NT2/D1 (cell line): ENCODE data around the gene IDS.
"Not testable (repeated sequence)": the region's sequence is repeated elsewhere in the genome, so short reads cannot be mapped to it uniquely, and the experiment has no call there.

Experiments
- YY1 ChIP-seq: IDR thresholded peaks from 2 replicates; pipeline ENCODE4 v1.6.1; 2011; ENCODE audit not compliant: insufficient read length, insufficient read depth
- ZNF274 ChIP-seq: IDR thresholded peaks from 2 replicates; pipeline ENCODE4 v1.6.1; 2011; ENCODE audit warnings: mild to moderate bottlenecking, low read depth, low read length

DNA sequence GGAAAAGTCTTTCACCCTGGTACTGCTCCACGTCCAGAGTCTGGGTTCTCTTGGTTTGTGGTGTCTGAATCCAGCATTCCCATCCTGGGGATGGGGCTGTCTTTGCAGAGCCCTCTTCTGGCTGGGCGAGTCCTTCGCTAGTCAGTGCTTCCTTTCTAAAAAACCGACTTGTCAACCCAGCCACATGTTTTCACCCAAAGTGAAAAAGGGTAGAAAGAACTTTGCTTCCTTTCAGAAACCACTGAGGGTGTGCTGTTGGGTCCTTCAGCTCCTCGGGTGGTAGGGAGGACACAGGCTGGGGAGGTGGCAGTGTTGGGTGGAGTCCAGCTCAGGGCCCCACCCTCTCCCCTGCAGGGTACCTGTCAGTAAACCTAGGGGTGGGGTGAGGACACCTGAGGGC is 20.8 kb upstream of the IDS start:
- TF ChIP-seq YY1, ZNF274: not testable (repeated sequence)
